Mesenchymal stem cell (in vitro differentiated cells and primary cell): ENCODE measurements around the gene HERC2.

ENCODE experiments used
- DNase-seq: peaks from one replicate; pipeline ENCODE4 v3.0.0-alpha.2; 2013
- H2AFZ ChIP-seq: one replicate; pipeline ENCODE4 v1.6.1; 2013; ENCODE audit warnings: low read depth, mild to moderate bottlenecking, control low read depth, inconsistent platforms, low read length, moderate library complexity
- H2AK5ac ChIP-seq: 2 replicates; pipeline ENCODE4 v1.6.1; 2013; ENCODE audit warnings: low read length, moderate library complexity, mild to moderate bottlenecking, inconsistent platforms; ENCODE audit not compliant: severe bottlenecking
- H2BK120ac ChIP-seq: one replicate; pipeline ENCODE4 v1.6.1; 2013; ENCODE audit warnings: low read depth, mild to moderate bottlenecking, inconsistent platforms, low read length, moderate library complexity
- H2BK12ac ChIP-seq, 2 experiments: one replicate each; pipeline ENCODE4 v1.6.1; 2013; ENCODE audit warnings: inconsistent platforms in 2 of 2, low read length in 2 of 2, mild to moderate bottlenecking in 2 of 2, moderate library complexity in 2 of 2, control low read depth in 1 of 2
- H2BK15ac ChIP-seq: one replicate; pipeline ENCODE4 v1.6.1; 2013; ENCODE audit warnings: mild to moderate bottlenecking, low read depth, inconsistent platforms; ENCODE audit not compliant: poor library complexity, severe bottlenecking
- H2BK5ac ChIP-seq: 2 replicates; pipeline ENCODE4 v1.6.1; 2013; ENCODE audit warnings: low read depth, mild to moderate bottlenecking, low read length, control low read depth, inconsistent platforms; ENCODE audit not compliant: poor library complexity, severe bottlenecking
- H3K14ac ChIP-seq, 2 experiments: one replicate each; pipeline ENCODE4 v1.6.1; 2013; ENCODE audit warnings: inconsistent platforms in 2 of 2, low read length in 2 of 2, control low read depth in 1 of 2, mild to moderate bottlenecking in 1 of 2, moderate library complexity in 1 of 2
- H3K18ac ChIP-seq, 2 experiments: one replicate each; pipeline ENCODE4 v1.6.1; 2013; ENCODE audit warnings: inconsistent platforms in 2 of 2, low read length in 2 of 2, control low read depth in 1 of 2, low read depth in 1 of 2, mild to moderate bottlenecking in 1 of 2
- H3K23ac ChIP-seq, 2 experiments: one replicate each; pipeline ENCODE4 v1.6.1; 2013; ENCODE audit warnings: inconsistent platforms in 2 of 2, low read length in 2 of 2, mild to moderate bottlenecking in 2 of 2, moderate library complexity in 2 of 2, control low read depth in 1 of 2
- H3K27ac ChIP-seq: 2 replicates; pipeline ENCODE4 v1.5.1; 2013; ENCODE audit warnings: mild to moderate bottlenecking, moderate library complexity, low read length, control low read depth, inconsistent platforms; ENCODE audit not compliant: poor library complexity, severe bottlenecking
- H3K27me3 ChIP-seq, 2 experiments: 2 replicates each; pipeline versions ENCODE4 v1.6.1 to v1.7.0; 2013; ENCODE audit warnings: low read length in 2 of 2, mild to moderate bottlenecking in 2 of 2, moderate library complexity in 2 of 2, control low read depth in 1 of 2, inconsistent platforms in 1 of 2; ENCODE audit not compliant: control insufficient read depth in 1 of 2, insufficient read depth in 1 of 2
- H3K36me3 ChIP-seq, 2 experiments: 2 replicates each; pipeline versions ENCODE4 v1.6.1 to v1.7.0; 2013; ENCODE audit warnings: low read length in 2 of 2, control low read depth in 1 of 2, inconsistent platforms in 1 of 2, low read depth in 1 of 2, mild to moderate bottlenecking in 1 of 2; ENCODE audit not compliant: insufficient read depth in 2 of 2, control insufficient read depth in 1 of 2
- H3K4ac ChIP-seq, 2 experiments: one replicate each; pipeline ENCODE4 v1.6.1; 2013; ENCODE audit warnings: inconsistent platforms in 2 of 2, low read length in 2 of 2, mild to moderate bottlenecking in 2 of 2, moderate library complexity in 2 of 2, control low read depth in 1 of 2, low read depth in 1 of 2
- H3K4me1 ChIP-seq: 2 replicates; pipeline ENCODE4 v1.6.1; 2013; ENCODE audit warnings: low read depth, low read length, control low read depth; ENCODE audit not compliant: control insufficient read depth, insufficient read depth
- H3K4me2 ChIP-seq: 2 replicates; pipeline ENCODE4 v1.6.1; 2013; ENCODE audit warnings: low read length, mild to moderate bottlenecking, inconsistent platforms; ENCODE audit not compliant: poor library complexity, severe bottlenecking
- H3K4me3 ChIP-seq, 2 experiments: 2 replicates each; pipeline versions ENCODE4 v1.5.1 to v1.7.0; 2013; ENCODE audit warnings: low read length in 2 of 2, mild to moderate bottlenecking in 2 of 2, control low read depth in 1 of 2, low read depth in 1 of 2; ENCODE audit not compliant: insufficient read depth in 1 of 2
- H3K79me1 ChIP-seq: replicated peaks from 2 replicates; pipeline ENCODE4 v1.6.1; 2013; ENCODE audit warnings: mild to moderate bottlenecking, control low read depth, low read length, inconsistent platforms; ENCODE audit not compliant: poor library complexity, severe bottlenecking
- H3K9ac ChIP-seq: 2 replicates; pipeline ENCODE4 v1.7.0; 2013; ENCODE audit warnings: mild to moderate bottlenecking, low read length, moderate library complexity
- H3K9me3 ChIP-seq: 2 replicates; pipeline ENCODE4 v1.7.0; 2013; ENCODE audit warnings: mild to moderate bottlenecking, low read length; ENCODE audit not compliant: control insufficient read depth
- H4K8ac ChIP-seq: one replicate; pipeline ENCODE4 v1.6.1; 2013; ENCODE audit warnings: inconsistent platforms, mild to moderate bottlenecking, low read length, moderate library complexity
- H4K91ac ChIP-seq: one replicate; pipeline ENCODE4 v1.6.1; 2013; ENCODE audit warnings: mild to moderate bottlenecking, low read length, inconsistent platforms
- WGBS: methylation state at CpG from one replicate; pipeline ENCODE4 v1.1.7; 2013; ENCODE audit warnings: mixed read lengths; 5-methylcytosine and 5-hydroxymethylcytosine counted together

The HERC2 gene

DNA sequence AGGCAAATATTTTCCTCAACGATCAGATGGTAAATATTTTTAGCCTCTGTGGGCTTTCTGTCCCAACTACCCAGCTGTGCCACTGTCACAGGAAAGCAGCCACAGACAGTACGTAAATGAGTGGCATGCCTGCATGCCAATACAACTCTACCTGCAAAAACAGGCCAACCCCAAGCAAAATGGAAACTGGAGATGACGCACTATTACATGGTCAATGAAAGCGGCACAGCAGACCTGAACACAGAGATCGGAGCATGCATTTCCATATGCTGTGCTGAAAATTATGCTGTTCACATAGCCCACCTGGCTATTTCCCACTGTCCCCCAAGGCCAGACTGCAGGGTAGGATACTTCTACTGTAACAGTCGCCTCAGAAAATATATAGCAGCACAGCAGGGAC lies 57.8 kb downstream of the HERC2 start:
- Histone ChIP-seq H3K9me3 (no peaks in the 10 kb centered on the region), H2AFZ (no peak overlapping the region), H3K9ac (no peak overlapping the region), H2AK5ac (no peak overlapping the region), H2BK5ac (no peak overlapping the region), H3K79me1 (peaks cover 51% of the 10 kb centered on the region), H3K4me1 (peaks cover 6% of the 10 kb centered on the region), H3K4ac (no peak overlapping the region), H4K8ac (no peak overlapping the region), H4K91ac (no peak overlapping the region), H3K23ac (peak overlapping the region in 1 of 2 experiments; percentile 7), H3K27ac (no peak overlapping the region), H2BK15ac (no peak overlapping the region), H3K4me3 (no peak overlapping the region), H2BK120ac (no peak overlapping the region), H3K27me3 (no peaks in the 10 kb centered on the region), H3K4me2 (no peak overlapping the region), H3K18ac (no peak overlapping the region), H2BK12ac (no peak overlapping the region), H3K36me3 (peaks cover 43 to 84% of the 10 kb centered on the region in 2 experiments), H3K14ac (no peak overlapping the region)
- no peak for DNase-seq
- 92% methylated on average over 6 of the region's 6 CpGs for WGBS

DNA sequence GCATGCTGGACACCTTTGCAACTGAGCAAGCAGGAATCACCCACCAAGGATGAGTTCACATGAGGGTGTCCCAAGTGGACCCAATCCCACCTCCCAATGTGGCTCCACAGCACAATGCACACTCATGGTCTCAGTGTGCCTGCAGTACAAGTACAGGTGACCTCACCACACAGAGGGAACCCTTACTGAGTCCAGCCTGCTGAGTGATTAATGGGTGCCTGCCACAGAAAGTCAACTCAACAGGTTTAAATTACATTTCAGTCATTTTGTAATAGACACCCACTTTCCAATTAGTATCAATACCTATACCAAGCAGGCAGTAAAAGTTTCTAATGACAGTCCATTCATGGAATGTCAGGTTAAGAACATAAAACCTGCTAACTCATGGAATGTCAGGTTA lies 59.5 kb downstream of the HERC2 start:
- Histone ChIP-seq H3K18ac (no peak overlapping the region), H2BK12ac (no peak overlapping the region), H3K9me3 (no peaks in the 10 kb centered on the region), H2AFZ (no peak overlapping the region), H2BK120ac (no peak overlapping the region), H3K27me3 (no peaks in the 10 kb centered on the region), H3K4me2 (no peak overlapping the region), H3K4me3 (no peak overlapping the region), H3K14ac (no peak overlapping the region), H3K4ac (no peak overlapping the region), H3K4me1 (peaks cover 6% of the 10 kb centered on the region), H3K36me3 (peaks cover 29 to 68% of the 10 kb centered on the region in 2 experiments), H4K91ac (no peak overlapping the region), H4K8ac (no peak overlapping the region), H2BK5ac (no peak overlapping the region), H2AK5ac (no peak overlapping the region), H3K9ac (no peak overlapping the region), H3K79me1 (peaks cover 41% of the 10 kb centered on the region), H3K23ac (no peak overlapping the region), H2BK15ac (no peak overlapping the region), H3K27ac (no peak overlapping the region)
- no peak for DNase-seq

DNA sequence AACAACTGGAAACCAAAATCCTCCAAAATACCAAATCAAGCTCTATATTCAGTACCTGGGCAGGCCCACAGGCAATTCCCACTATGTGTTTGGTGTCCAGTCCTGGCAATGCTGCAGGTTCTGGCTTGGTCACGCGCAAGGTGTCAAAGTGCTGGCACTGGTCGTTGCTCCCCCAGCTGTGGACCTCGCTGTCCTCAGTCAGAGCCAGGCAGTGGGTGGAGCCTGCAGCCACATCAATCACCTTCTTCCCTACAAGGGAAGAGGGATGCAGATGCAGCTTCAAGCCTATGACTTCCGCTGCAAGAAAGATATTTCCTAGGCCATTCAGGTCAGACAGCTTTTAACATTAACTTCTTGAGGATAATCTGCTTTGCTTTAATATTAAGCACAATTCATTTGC lies 61.3 kb downstream of the HERC2 start:
- Histone ChIP-seq H3K27ac (no peak overlapping the region), H2BK15ac (no peak overlapping the region), H2AFZ (no peak overlapping the region), H3K4ac (no peak overlapping the region), H3K9me3 (no peaks in the 10 kb centered on the region), H2BK120ac (no peak overlapping the region), H3K4me1 (peaks cover 9% of the 10 kb centered on the region), H4K91ac (no peak overlapping the region), H2BK12ac (no peak overlapping the region), H3K27me3 (no peaks in the 10 kb centered on the region), H3K79me1 (peaks cover 43% of the 10 kb centered on the region), H3K9ac (no peak overlapping the region), H3K36me3 (peaks cover 32 to 62% of the 10 kb centered on the region in 2 experiments), H3K14ac (no peak overlapping the region), H3K4me3 (no peak overlapping the region), H2AK5ac (no peak overlapping the region), H3K23ac (peak overlapping the region in 1 of 2 experiments; percentile 79), H4K8ac (no peak overlapping the region), H3K4me2 (no peak overlapping the region), H3K18ac (no peak overlapping the region), H2BK5ac (no peak overlapping the region)
- WGBS, result 67% methylated on average over 4 of the region's 5 CpGs
- no peak for DNase-seq

DNA sequence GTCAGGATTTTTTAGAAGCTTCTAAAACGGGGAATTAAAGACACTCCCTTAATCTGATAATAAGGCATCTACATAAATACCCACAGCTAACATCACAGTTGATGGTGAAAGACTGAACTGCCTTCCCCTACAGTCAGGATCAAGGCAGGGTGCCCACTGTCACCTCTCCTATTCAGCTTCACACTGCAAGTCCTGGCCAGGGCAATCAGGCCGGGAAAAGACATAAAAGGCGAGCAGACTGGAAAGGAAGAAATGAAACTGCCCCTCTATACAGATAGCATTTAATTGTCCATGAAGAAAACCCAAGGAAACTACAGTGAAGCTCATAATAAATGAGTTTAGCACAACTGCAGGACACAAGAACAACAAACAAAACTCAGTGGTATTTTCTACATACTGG lies 61.7 kb downstream of the HERC2 start:
- Histone ChIP-seq H2BK5ac (no peak overlapping the region), H4K8ac (no peak overlapping the region), H3K4me3 (no peak overlapping the region), H3K36me3 (peaks cover 29 to 62% of the 10 kb centered on the region in 2 experiments), H2AK5ac (no peak overlapping the region), H3K14ac (no peak overlapping the region), H4K91ac (no peak overlapping the region), H3K9me3 (no peaks in the 10 kb centered on the region), H3K23ac (no peak overlapping the region), H3K27me3 (no peaks in the 10 kb centered on the region), H3K4ac (no peak overlapping the region), H3K18ac (no peak overlapping the region), H3K9ac (no peak overlapping the region), H3K4me1 (peaks cover 6% of the 10 kb centered on the region), H3K79me1 (peaks cover 39% of the 10 kb centered on the region), H2BK120ac (no peak overlapping the region), H2AFZ (no peak overlapping the region), H3K27ac (no peak overlapping the region), H3K4me2 (no peak overlapping the region), H2BK12ac (no peak overlapping the region), H2BK15ac (no peak overlapping the region)
- no peak for DNase-seq
- over 99% methylated on average over 3 of the region's 3 CpGs for WGBS
